ES-I3 (cell line): ENCODE measurements around the gene ELMO2.

Source experiments
- H3K36me3 ChIP-seq: 2 replicates; pipeline ENCODE4 v1.6.1; 2013; ENCODE audit warnings: mild to moderate bottlenecking, low read length, control low read depth, moderate library complexity; ENCODE audit not compliant: insufficient read depth
- H3K4me1 ChIP-seq: 2 replicates; pipeline ENCODE4 v1.6.1; 2013; ENCODE audit warnings: mild to moderate bottlenecking, control low read depth, low read length; ENCODE audit not compliant: insufficient read depth
- H3K9ac ChIP-seq: 2 replicates; pipeline ENCODE4 v1.6.1; 2013; ENCODE audit warnings: low read depth, mild to moderate bottlenecking, low read length, moderate library complexity
- H3K9me3 ChIP-seq: 2 replicates; pipeline ENCODE4 v1.6.1; 2013; ENCODE audit warnings: mild to moderate bottlenecking, low read length, moderate library complexity; ENCODE audit not compliant: control insufficient read depth, insufficient read depth

ELMO2 gene

DNA sequence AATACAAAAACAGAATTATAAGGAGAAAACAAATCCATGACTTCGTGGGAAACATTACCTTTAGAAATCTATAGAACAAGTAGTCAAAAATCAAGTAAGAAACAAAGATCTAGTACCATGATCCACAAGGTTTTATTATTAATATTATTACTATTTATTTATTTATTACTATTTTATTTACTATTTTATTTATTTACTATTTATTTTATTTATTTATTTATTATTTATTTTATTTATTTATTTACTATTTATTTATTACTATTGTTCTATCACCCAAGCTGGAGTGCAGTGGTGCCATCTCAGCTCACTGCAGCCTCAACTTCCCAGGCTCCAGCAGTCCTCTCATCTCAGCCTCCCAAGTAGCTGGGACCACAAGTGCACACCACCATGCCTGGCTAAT lies 13.5 kb upstream of the ELMO2 start:
- H3K9ac ChIP-seq: no peak overlapping the region
- H3K9me3 ChIP-seq: no peaks in the 10 kb centered on the region
- no peaks in the 10 kb centered on the region for H3K36me3 ChIP-seq
- H3K4me1 ChIP-seq: peaks cover 10% of the 10 kb centered on the region

- Histone ChIP-seq H3K9me3 (no peaks in the 10 kb centered on the region), H3K4me1 (0 out of 2 replicates have a peak, but pooled peaks cover 2% of the 10 kb centered on the region), H3K36me3 (no peaks in the 10 kb centered on the region), H3K9ac (no peak overlapping the region)
These were observed 10.4 kb upstream of the ELMO2 start for GRCh38 chr20:46416839-46417238.

- no peaks in the 10 kb centered on the region for H3K9me3 ChIP-seq
- H3K4me1 ChIP-seq: 0 out of 2 replicates have a peak, but pooled peaks cover 2% of the 10 kb centered on the region
- no peaks in the 10 kb centered on the region for H3K36me3 ChIP-seq
- no peak overlapping the region for H3K9ac ChIP-seq
These were observed 10.0 kb upstream of the ELMO2 start for GRCh38 chr20:46416421-46416820.

GRCh38 chr20:46415773-46416172 lies 9.4 kb upstream of the ELMO2 start:
- H3K9me3 ChIP-seq: no peaks in the 10 kb centered on the region
- H3K9ac ChIP-seq: no peak overlapping the region
- H3K36me3 ChIP-seq: no peaks in the 10 kb centered on the region
- 0 out of 2 replicates have a peak, but pooled peaks cover 2% of the 10 kb centered on the region for H3K4me1 ChIP-seq

DNA sequence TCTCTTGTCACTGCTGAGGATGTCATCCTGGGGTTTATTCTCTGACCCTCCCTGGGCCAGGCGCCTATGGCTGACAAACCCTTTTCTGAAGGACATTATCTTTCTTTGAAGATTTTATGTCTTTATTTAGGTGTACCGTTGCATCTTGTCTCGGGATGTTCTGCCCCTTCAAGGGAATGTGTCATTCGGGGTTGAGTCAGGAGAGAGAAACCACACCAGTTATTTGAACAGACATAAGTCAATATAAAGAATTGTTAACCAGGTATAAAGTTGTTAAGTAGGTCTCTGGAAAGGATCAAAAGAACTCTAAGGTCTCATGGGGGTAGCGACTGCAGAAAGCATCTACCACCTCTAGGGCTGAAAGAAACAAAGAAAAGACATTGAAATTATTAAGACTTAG lies 8.2 kb upstream of the ELMO2 start:
- H3K4me1 ChIP-seq: 0 out of 2 replicates have a peak, but pooled peaks cover 2% of the 10 kb centered on the region
- no peaks in the 10 kb centered on the region for H3K36me3 ChIP-seq
- no peaks in the 10 kb centered on the region for H3K9me3 ChIP-seq
- no peak overlapping the region for H3K9ac ChIP-seq

- no peaks in the 10 kb centered on the region for H3K9me3 ChIP-seq
- H3K4me1 ChIP-seq: peaks cover 11% of the 10 kb centered on the region; the same call in 1 of the 2 replicates
- no peaks in the 10 kb centered on the region for H3K36me3 ChIP-seq
- H3K9ac ChIP-seq: no peak overlapping the region
These were observed 5.2 kb upstream of the ELMO2 start for GRCh38 chr20:46411637-46412036.

DNA sequence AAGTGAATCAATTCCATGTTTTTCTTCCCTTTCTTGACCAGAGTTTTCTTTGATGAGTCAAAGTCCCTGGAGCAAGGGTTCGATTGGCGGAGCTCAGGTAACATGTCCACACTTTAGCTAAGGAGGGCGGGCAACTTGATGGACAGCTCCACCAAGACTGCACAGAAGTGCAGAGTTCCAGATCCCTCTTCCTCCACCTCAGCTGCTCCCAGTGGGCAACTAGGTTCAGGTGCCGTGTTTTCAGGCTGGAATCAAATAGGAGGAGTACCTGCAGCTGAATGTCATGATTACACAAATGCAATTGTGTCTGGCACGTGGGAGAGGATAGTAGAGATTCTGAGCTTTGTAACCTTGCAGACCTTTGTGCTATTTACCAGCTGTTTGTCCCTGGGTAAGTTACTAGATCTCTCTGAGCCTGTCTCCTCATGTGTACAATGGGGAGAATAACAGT lies 1.9 kb upstream of the ELMO2 start:
- peaks cover 17% of the 10 kb centered on the region for H3K4me1 ChIP-seq
- H3K9ac ChIP-seq: no peak overlapping the region
- H3K36me3 ChIP-seq: no peaks in the 10 kb centered on the region
- no peaks in the 10 kb centered on the region for H3K9me3 ChIP-seq

DNA sequence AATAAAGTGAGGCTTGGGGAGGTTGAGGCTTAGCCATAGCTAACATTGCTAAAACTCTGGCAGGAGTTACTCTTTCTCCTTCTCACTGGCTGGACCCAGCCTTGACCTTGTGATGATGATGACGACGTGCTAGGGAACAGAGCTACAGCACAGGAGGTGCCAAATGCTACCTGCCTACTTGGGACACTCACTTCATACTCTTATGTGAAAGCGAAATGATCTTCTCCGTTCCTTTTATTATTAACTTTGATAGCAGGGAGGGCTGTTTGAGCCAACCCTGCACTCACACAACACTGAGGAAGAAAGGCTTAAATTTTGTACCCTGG lies 1.2 kb upstream of the ELMO2 start:
- H3K36me3 ChIP-seq: no peaks in the 10 kb centered on the region
- H3K4me1 ChIP-seq: peaks cover 17% of the 10 kb centered on the region
- no peaks in the 10 kb centered on the region for H3K9me3 ChIP-seq
- peak overlapping the region; percentile 98; the same call in 1 of the 2 replicates for H3K9ac ChIP-seq

GRCh38 chr20:46406986-46407670 lies 713 bp upstream of the ELMO2 start:
- Histone ChIP-seq H3K9me3 (no peaks in the 10 kb centered on the region), H3K9ac (peak overlapping the region; percentile 98), H3K36me3 (no peaks in the 10 kb centered on the region), H3K4me1 (peaks cover 15% of the 10 kb centered on the region)

GRCh38 chr20:46402331-46402811 lies 4.0 kb downstream of the ELMO2 start:
- H3K4me1 ChIP-seq: peaks cover 14% of the 10 kb centered on the region; the same call in 1 of the 2 replicates
- H3K9me3 ChIP-seq: no peaks in the 10 kb centered on the region
- no peaks in the 10 kb centered on the region for H3K36me3 ChIP-seq
- H3K9ac ChIP-seq: no peak overlapping the region

DNA sequence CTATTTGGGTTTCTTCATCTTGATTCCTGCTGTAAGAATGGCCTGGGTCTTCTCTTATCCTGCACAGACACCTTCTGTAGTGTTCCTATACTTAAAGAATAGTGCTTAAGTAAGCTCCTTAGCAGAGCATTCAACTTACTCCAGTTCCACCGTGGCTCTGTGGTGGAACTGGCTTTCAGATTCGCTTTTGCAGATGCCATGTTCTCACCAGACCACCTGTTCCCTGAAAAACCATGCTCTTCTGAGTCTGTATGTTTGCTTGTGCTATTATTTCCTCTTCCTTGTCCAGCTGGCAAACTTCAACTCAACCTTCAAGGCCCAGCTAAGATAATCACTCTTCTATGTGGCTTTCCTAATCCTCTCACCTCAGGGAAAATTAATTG lies 4.9 kb downstream of the ELMO2 start:
- Histone ChIP-seq H3K36me3 (no peaks in the 10 kb centered on the region), H3K9ac (no peak overlapping the region), H3K4me1 (peaks cover 12% of the 10 kb centered on the region; the same call in 1 of the 2 replicates), H3K9me3 (no peaks in the 10 kb centered on the region)

GRCh38 chr20:46400828-46401477 lies 5.5 kb downstream of the ELMO2 start:
- Histone ChIP-seq H3K9ac (no peak overlapping the region), H3K36me3 (no peaks in the 10 kb centered on the region), H3K9me3 (no peaks in the 10 kb centered on the region), H3K4me1 (peaks cover 12% of the 10 kb centered on the region; the same call in 1 of the 2 replicates)

DNA sequence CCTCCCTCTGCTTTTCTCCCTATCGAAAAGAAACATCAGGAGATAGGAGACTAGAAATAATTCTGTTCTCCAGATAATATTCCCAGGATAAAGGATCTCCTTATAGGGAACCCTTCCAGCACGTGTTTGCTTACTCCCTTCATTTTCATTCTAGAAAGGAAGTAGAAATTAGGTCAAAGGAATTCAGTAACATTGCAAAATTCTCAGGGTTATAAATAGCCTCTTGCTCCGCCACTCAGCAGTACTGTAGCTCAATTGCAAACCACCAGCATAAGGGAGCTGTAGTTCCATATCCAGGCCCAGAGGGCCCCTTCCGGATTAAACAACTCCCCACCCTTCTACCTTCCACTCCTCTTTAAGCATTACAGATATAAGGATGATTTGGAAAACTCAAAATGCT lies 6.2 kb downstream of the ELMO2 start:
- Histone ChIP-seq H3K4me1 (peaks cover 10% of the 10 kb centered on the region; the same call in 1 of the 2 replicates), H3K9me3 (no peaks in the 10 kb centered on the region), H3K9ac (no peak overlapping the region; the same call in 1 of the 2 replicates), H3K36me3 (no peaks in the 10 kb centered on the region)

DNA sequence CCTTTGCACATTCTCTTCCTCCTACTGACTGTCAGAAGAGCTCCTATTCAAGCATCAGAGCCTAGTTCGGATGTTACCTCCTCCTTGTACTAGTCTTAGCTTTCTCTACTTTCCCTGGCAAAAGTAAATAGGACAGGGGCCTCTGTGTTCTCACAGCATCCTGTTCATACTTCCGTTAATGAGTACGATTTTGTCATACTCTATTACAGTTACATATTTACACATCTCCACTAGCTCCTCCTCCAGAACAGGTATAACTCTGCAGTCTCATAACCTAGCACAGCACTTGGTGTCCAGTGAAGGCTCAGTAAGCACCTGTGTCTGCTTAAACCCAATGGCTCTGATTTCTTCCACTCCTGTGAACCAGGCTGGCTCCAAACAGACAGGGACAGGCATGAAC lies 7.0 kb downstream of the ELMO2 start:
- H3K4me1 ChIP-seq: peaks cover 6% of the 10 kb centered on the region; the same call in 1 of the 2 replicates
- H3K36me3 ChIP-seq: no peaks in the 10 kb centered on the region; the same call in 1 of the 2 replicates
- no peaks in the 10 kb centered on the region for H3K9me3 ChIP-seq
- no peak overlapping the region for H3K9ac ChIP-seq

DNA sequence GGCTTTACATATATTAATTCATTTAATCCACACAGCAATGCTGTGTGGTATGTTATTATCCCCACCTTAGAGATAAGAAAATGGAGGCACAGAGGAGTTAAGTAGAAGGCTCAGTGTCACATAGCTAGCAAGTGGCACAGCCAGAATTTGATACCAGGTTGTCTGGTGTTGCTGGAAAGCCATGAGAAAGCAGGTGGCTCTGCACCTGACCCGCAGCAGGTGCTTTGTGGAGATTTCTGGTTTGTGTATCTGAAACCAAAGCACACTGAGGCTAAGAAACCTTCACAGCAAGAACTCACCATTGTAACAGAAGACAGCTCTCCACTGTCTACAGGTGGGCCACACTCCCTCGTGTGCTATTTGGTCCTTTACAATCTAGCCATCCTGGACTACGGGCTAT lies 7.5 kb downstream of the ELMO2 start:
- no peak overlapping the region for H3K9ac ChIP-seq
- H3K9me3 ChIP-seq: no peaks in the 10 kb centered on the region
- H3K36me3 ChIP-seq: no peaks in the 10 kb centered on the region; the same call in 1 of the 2 replicates
- H3K4me1 ChIP-seq: peaks cover 6% of the 10 kb centered on the region; the same call in 1 of the 2 replicates
